ENCODE data around the gene TAF13. TPM values are rescaled to one million over a fixed set of nuclear protein-coding genes. Genes with fewer than 3 reads are reported as not detected.

Gene TAF13
- total RNA-seq, 6 experiments from 2014 or later = 94.3 to 150 (median 106) TPM

DNA sequence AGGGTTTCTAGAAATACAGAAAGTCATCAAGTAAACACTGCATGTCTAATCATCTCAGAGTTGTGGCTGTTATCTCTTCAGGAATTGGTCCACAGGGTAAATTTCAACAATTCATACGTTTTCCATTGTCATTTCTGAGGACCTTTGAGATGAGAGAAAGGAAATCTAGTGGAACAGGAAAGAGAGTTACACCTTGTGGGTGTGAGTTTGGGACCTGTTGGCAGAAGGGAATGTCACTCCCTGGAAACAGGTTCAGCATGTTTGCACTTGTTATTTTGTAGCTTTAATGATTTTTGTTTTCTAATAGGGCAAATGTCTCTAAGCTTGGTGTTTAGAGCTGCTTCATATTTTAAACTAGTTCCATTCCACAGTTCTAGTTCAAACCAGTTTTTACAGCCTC, 20.3 kb upstream of the TAF13 start:
- TF ChIP-seq, protein P1, sequence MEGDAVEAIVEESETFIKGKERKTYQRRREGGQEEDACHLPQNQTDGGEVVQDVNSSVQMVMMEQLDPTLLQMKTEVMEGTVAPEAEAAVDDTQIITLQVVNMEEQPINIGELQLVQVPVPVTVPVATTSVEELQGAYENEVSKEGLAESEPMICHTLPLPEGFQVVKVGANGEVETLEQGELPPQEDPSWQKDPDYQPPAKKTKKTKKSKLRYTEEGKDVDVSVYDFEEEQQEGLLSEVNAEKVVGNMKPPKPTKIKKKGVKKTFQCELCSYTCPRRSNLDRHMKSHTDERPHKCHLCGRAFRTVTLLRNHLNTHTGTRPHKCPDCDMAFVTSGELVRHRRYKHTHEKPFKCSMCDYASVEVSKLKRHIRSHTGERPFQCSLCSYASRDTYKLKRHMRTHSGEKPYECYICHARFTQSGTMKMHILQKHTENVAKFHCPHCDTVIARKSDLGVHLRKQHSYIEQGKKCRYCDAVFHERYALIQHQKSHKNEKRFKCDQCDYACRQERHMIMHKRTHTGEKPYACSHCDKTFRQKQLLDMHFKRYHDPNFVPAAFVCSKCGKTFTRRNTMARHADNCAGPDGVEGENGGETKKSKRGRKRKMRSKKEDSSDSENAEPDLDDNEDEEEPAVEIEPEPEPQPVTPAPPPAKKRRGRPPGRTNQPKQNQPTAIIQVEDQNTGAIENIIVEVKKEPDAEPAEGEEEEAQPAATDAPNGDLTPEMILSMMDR (IDR thresholded peaks at IDR 0.05) = no peak
- Mint-ChIP-seq H3K27ac (no peak overlapping the region), H3K9me3 (no peaks in the 10 kb centered on the region), H3K36me3 (ENCODE audit: low read depth) (peaks cover 25% of the 10 kb centered on the region), H3K4me1 (ENCODE audit: low read depth) (peaks cover 30% of the 10 kb centered on the region), H3K27me3 (ENCODE audit: insufficient read depth) (peaks cover 4% of the 10 kb centered on the region), H3K4me3 (no peak overlapping the region)
- DNase-seq = no peak

DNA sequence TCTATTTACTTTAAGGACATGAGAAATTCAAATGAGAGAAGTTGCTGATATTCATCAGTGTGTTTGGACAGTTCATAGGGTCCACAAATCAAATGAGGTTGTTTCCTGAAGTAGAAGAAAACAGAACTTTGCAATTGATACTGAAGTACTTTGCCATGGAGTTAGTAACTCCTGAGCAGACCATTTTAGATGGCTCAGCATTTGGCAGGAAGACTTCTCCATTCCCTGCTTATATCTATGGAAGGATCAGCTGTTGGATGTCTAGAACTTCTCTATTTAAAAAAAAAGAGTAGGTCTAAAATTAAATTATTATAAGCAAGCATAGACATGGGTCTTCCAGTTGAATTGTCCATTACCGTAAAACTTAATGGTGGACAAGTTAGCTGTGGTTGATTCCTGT, 19.8 kb upstream of the TAF13 start:
- TF ChIP-seq, protein P1 (IDR thresholded peaks at IDR 0.05) = no peak
- H3K9me3 Mint-ChIP-seq = no peaks in the 10 kb centered on the region

DNA sequence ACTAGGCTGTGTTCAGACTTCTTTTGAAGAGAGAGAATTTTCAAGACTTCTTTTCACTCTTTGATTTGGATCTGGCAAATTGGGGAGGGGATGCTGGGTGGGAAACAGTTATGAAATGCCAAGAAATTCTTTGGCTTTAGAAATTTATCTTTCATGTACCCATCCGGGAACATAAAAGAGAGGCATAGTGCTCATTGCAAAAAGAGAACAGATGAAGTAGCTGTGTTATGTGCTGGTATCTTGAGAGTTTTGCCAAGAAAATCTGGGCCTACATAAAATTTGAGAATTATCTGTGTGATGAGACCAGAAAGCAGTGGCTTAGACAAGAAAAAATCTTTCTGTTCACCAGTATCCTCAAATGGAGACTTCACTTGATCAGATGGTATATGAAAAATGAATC, 19.1 kb upstream of the TAF13 start:
- Mint-ChIP-seq H3K4me3 (no peak overlapping the region), H3K27me3 (ENCODE audit: insufficient read depth) (peaks cover 2% of the 10 kb centered on the region), H3K36me3 (ENCODE audit: low read depth) (peaks cover 23% of the 10 kb centered on the region), H3K27ac (peak overlapping the region; percentile 80), H3K4me1 (ENCODE audit: low read depth) (peaks cover 34% of the 10 kb centered on the region), H3K9me3 (no peaks in the 10 kb centered on the region)
- no peak for DNase-seq
- TF ChIP-seq, protein P1 (IDR thresholded peaks at IDR 0.05) = no peak

More for the DNA sequence above, 19.8 kb upstream of the TAF13 start:
- no peak for DNase-seq
- Mint-ChIP-seq H3K36me3 (ENCODE audit: low read depth) (peaks cover 23% of the 10 kb centered on the region), H3K4me3 (no peak overlapping the region), H3K27ac (no peak overlapping the region; the same call in 1 of the 2 replicates), H3K27me3 (ENCODE audit: insufficient read depth) (peaks cover 4% of the 10 kb centered on the region), H3K4me1 (ENCODE audit: low read depth) (peaks cover 30% of the 10 kb centered on the region)

DNA sequence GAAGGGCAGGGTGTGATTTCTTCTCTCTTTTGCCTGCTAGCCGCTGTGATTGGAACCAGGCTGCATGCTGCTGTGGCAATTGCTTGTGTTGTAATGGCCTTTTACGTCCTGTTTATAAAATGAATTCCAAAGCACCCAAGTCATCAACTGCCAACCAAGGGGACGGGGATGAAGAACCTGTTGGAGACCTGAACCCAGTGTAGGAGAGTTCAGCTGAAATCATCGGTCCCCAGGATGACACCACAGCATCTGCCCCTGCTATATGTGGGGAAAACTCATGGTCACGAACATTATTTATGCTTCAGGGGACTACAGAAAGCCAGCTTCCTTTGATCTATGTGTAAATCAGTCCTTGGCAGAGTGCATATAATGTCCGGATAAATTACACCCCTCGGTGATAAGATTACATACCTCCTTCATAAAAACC, 18.6 kb upstream of the TAF13 start:
- H3K27me3 Mint-ChIP-seq (ENCODE audit: insufficient read depth) = peaks cover 2% of the 10 kb centered on the region
- H3K4me3 Mint-ChIP-seq = peak overlapping the region; percentile 55
- peaks cover 4% of the 10 kb centered on the region; the same call in 1 of the 2 replicates for H3K9me3 Mint-ChIP-seq
- H3K36me3 Mint-ChIP-seq (ENCODE audit: low read depth) = peaks cover 27% of the 10 kb centered on the region
- H3K27ac Mint-ChIP-seq = peak overlapping the region; percentile 80
- peaks cover 38% of the 10 kb centered on the region for H3K4me1 Mint-ChIP-seq (ENCODE audit: low read depth)
- TF ChIP-seq, protein P1 (IDR thresholded peaks at IDR 0.05) = no peak
- DNase-seq = peak; percentile 46

DNA sequence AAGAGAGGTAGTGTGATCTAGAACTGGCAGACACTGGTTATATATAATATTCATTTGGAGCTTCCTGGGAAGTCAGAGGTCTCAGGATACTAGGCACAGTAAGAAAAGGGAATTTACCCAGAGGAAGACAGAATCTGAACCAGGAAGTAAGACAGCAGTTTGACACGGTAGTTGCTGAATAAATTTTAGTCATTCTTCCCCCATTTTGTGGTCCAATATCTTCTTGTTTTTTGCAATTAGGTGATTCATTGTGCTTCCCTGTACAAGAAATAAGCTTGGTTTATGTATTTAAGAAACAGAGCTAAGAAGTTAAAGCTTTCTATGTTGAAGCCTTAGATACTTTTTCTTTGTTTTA, 16.0 kb upstream of the TAF13 start:
- H3K27me3 Mint-ChIP-seq (ENCODE audit: insufficient read depth) = no peaks in the 10 kb centered on the region; the same call in 1 of the 2 replicates
- peaks cover 44% of the 10 kb centered on the region for H3K4me1 Mint-ChIP-seq (ENCODE audit: low read depth)
- peak overlapping the region; percentile 93 for H3K27ac Mint-ChIP-seq
- H3K4me3 Mint-ChIP-seq = peak overlapping the region; percentile 88
- TF ChIP-seq, protein P1 (IDR thresholded peaks at IDR 0.05) = no peak
- peaks cover 33% of the 10 kb centered on the region for H3K36me3 Mint-ChIP-seq (ENCODE audit: low read depth)
- H3K9me3 Mint-ChIP-seq = peaks cover 5% of the 10 kb centered on the region; the same call in 1 of the 2 replicates
- DNase-seq = peak; percentile 60
